ENCODE measurements around the gene MTHFS. TPM values are rescaled to one million over a fixed set of nuclear protein-coding genes. Genes with fewer than 3 reads are reported as not detected.
"Not testable (repeated sequence)": the region's sequence is repeated elsewhere in the genome, so short reads cannot be mapped to it uniquely, and the experiment has no call there.

MTHFS gene
- total RNA-seq, 6 donors from 2014 or later, result 15.0 to 60.8 (median 33.8) TPM

DNA sequence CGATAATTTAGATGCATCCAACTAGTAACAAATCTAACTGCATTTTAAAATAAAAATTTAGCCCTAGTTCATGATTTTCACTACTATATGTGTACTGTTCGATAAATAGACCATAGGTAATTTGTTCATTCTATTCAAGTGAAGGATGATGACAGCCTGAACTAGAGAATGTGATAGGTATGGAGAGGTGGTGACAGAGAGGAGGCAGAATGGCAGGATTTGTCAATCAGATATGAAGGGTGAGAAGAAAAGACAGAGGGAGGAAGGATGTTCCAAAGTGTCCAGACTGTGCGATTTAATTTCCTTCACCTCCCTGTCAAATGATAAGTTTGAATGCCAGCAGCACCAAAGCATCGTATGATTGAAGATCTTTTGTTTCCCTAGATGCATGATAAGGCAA is 42.6 kb upstream of the MTHFS start:
- Histone ChIP-seq H3K4me3 (no peak overlapping the region), H3K27ac (no peak overlapping the region), H3K9me3 (no peaks in the 10 kb centered on the region), H3K4me1 (no peaks in the 10 kb centered on the region), H3K36me3 (no peaks in the 10 kb centered on the region), H3K27me3 (no peaks in the 10 kb centered on the region)
- TF ChIP-seq EP300 (IDR thresholded peaks at IDR 0.05) (no peak), CTCF (IDR thresholded peaks at IDR 0.05) (no peak), POLR2AphosphoS5 (IDR thresholded peaks at IDR 0.05) (no peak), POLR2A (IDR thresholded peaks at IDR 0.05) (no peak)
- DNase-seq, result no peak
- 82 to 87% methylated on average over 4 of the region's 4 CpGs for WGBS, 2 donors
- no peak for ATAC-seq (ENCODE audit: low FRiP score in 2 of 2)

GRCh38 chr15:79938143-79938542 is 41.3 kb upstream of the MTHFS start:
- no peaks in the 10 kb centered on the region for H3K27me3 ChIP-seq
- H3K36me3 ChIP-seq, result no peaks in the 10 kb centered on the region
- no peak for DNase-seq
- H3K4me3 ChIP-seq, result no peak overlapping the region
- no peak overlapping the region for H3K27ac ChIP-seq
- H3K9me3 ChIP-seq, result no peaks in the 10 kb centered on the region
- WGBS, 2 donors, result 70 to 80% methylated on average over 1 of the region's 1 CpG
- TF ChIP-seq EP300 (IDR thresholded peaks at IDR 0.05), result no peak
- TF ChIP-seq CTCF (IDR thresholded peaks at IDR 0.05), result no peak
- H3K4me1 ChIP-seq, result no peaks in the 10 kb centered on the region
- no peak for ATAC-seq (ENCODE audit: low FRiP score in 2 of 2)

GRCh38 chr15:79935556-79936201 is 38.9 kb upstream of the MTHFS start:
- H3K27ac ChIP-seq; H3K9me3 ChIP-seq; H3K4me3 ChIP-seq; DNase-seq; H3K36me3 ChIP-seq; H3K4me1 ChIP-seq; ATAC-seq (ENCODE audit: low FRiP score in 2 of 2); H3K27me3 ChIP-seq: not testable (repeated sequence)
- WGBS, 2 donors, result 53 to 68% methylated on average over 7 of the region's 7 CpGs

GRCh38 chr15:79933231-79933630 is 36.4 kb upstream of the MTHFS start:
- ATAC-seq (ENCODE audit: low FRiP score in 2 of 2), result no peak
- H3K4me1 ChIP-seq, result no peaks in the 10 kb centered on the region
- no peaks in the 10 kb centered on the region for H3K9me3 ChIP-seq
- WGBS, 2 donors, result 62 to 67% methylated on average over 3 of the region's 3 CpGs
- no peak for TF ChIP-seq EP300 (IDR thresholded peaks at IDR 0.05)
- H3K27me3 ChIP-seq, result no peaks in the 10 kb centered on the region
- DNase-seq, result no peak
- H3K4me3 ChIP-seq, result no peak overlapping the region
- no peaks in the 10 kb centered on the region for H3K36me3 ChIP-seq
- H3K27ac ChIP-seq, result no peak overlapping the region

DNA sequence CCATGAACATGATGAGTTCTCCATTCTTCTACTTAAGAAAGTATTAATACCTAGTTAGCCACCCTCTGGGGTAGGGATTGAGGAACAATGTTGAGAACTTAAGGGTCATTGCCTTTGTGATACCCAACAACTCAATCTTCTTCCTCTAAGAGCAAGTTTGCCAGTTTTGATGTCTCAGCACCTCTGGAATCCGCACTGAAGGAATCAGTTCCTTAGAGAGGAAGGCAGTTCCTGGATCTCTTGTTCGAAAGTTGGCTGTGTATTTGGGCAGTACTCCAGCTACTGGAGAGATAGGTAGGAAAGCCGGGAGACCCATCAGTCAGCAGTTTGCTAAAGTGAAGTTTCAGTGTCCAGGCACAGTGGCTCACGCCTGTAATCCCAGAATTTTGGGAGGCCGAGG is 35.6 kb upstream of the MTHFS start:
- Histone ChIP-seq H3K36me3 (no peaks in the 10 kb centered on the region), H3K27me3 (no peaks in the 10 kb centered on the region), H3K4me1 (no peaks in the 10 kb centered on the region), H3K9me3 (no peaks in the 10 kb centered on the region), H3K27ac (no peak overlapping the region), H3K4me3 (no peak overlapping the region)
- no peak for DNase-seq
- 67 to 76% methylated on average over 5 of the region's 5 CpGs for WGBS, 2 donors
- peak in 1 of 2 donors; percentile 57 for ATAC-seq (ENCODE audit: low FRiP score in 2 of 2)
- TF ChIP-seq POLR2AphosphoS5 (IDR thresholded peaks at IDR 0.05) (no peak), CTCF (IDR thresholded peaks at IDR 0.05) (no peak), POLR2A (IDR thresholded peaks at IDR 0.05) (no peak), EP300 (IDR thresholded peaks at IDR 0.05) (no peak)

DNA sequence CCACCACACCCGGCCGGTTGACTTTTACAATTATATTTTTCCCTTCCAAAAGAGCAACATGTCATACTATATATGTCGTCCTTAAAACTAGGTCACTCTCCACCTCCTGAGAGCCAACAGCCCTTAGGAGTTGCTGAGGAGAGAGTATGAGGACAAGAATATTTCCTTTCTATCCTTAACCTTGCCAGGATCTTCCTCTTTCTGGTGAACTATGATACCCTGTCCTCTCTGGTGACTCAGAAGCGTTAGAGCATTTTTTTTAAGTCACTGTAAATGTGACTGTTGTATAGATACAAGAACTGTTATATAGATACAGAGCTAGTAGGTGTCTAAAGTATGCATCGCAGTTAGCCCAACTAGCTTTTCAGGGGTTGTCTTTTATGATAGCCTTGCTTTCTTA is 33.7 kb upstream of the MTHFS start:
- DNase-seq, result no peak
- no peak overlapping the region for H3K4me3 ChIP-seq
- no peaks in the 10 kb centered on the region for H3K9me3 ChIP-seq
- no peaks in the 10 kb centered on the region for H3K27me3 ChIP-seq
- TF ChIP-seq POLR2A (IDR thresholded peaks at IDR 0.05) (no peak), CTCF (IDR thresholded peaks at IDR 0.05) (no peak), EP300 (IDR thresholded peaks at IDR 0.05) (no peak), POLR2AphosphoS5 (IDR thresholded peaks at IDR 0.05) (no peak)
- ATAC-seq (ENCODE audit: low FRiP score in 2 of 2), result no peak
- H3K27ac ChIP-seq, result no peak overlapping the region
- 86 to 89% methylated on average over 5 of the region's 5 CpGs for WGBS, 2 donors
- H3K36me3 ChIP-seq, result no peaks in the 10 kb centered on the region
- H3K4me1 ChIP-seq, result no peaks in the 10 kb centered on the region
